Activated T-cell treated with anti-CD3 and anti-CD28 coated beads, Interleukin-2, amount 50 U/mL, for 72 hours (primary cell): ENCODE measurements around the gene SCN9A. TPM values are rescaled to one million over a fixed set of nuclear protein-coding genes. Genes with fewer than 3 reads are reported as not detected.

ENCODE experiments used
- ATAC-seq, 2 donors: fragments of 150-1000 bp; cut with Tn5 transposase; replicated peaks in 1 of 2; 2 replicates each; pipeline ENCODE4 v1.10.0; 2021; ENCODE audit warnings: moderate library complexity in 2 of 2, mild to moderate bottlenecking in 1 of 2
- DNase-seq, 2 donors: peaks; one replicate each; pipeline ENCODE4 v3.0.0; 2021 to 2022; ENCODE audit warnings: mixed read lengths in 1 of 2
- H3K27ac Mint-ChIP-seq: one replicate; pipeline ENCODE4 v1.8.0; 2022; ENCODE audit warnings: mild to moderate bottlenecking, moderate library complexity, mixed read lengths
- H3K27me3 Mint-ChIP-seq: one replicate; pipeline ENCODE4 v1.8.0; 2022; ENCODE audit warnings: low read depth, mixed read lengths
- H3K36me3 Mint-ChIP-seq, 2 donors: one replicate each; pipeline ENCODE4 v1.8.0; 2022; ENCODE audit warnings: mixed read lengths in 2 of 2, mild to moderate bottlenecking in 1 of 2; ENCODE audit not compliant: insufficient read depth in 2 of 2
- H3K4me1 Mint-ChIP-seq: one replicate; pipeline ENCODE4 v1.8.0; 2022; ENCODE audit warnings: low read depth, mixed read lengths
- H3K4me3 Mint-ChIP-seq, 2 donors: one replicate each; pipeline ENCODE4 v1.8.0; 2022; ENCODE audit warnings: mild to moderate bottlenecking in 2 of 2, mixed read lengths in 2 of 2, moderate library complexity in 2 of 2
- H3K9me3 Mint-ChIP-seq, 2 donors: one replicate each; pipeline ENCODE4 v1.8.0; 2022; ENCODE audit warnings: mixed read lengths in 2 of 2
- total RNA-seq, 2 donors: library from RNA; stranded (reverse); gene quantifications; one replicate each; pipeline ENCODE4 v1.2.3, GENCODE V29; 2022

SCN9A gene
- total RNA-seq, 2 donors from 2014 or later = 0.12 to 0.38 TPM

DNA sequence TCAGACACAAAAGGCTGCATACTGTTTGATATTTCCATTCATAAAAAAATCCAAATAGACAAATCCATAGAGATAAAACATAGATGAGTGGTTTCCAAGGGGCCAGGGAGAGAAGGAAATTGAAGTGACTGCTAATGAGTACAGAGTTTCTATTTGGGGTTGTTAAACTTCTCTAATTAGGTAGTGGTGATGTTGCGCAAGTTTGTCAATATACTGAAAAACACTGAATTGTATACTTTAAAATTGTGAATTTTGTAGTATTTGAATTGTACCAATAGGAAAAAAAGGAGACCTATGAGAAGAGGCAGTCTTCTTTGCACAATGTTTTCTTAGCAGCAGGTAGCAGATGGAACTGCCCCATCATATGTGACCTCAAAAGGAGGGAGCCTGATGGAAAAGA lies 71.1 kb downstream of the SCN9A start:
- Mint-ChIP-seq H3K36me3 (no peaks in the 10 kb centered on the region), H3K9me3 (peaks cover 0 to 1% of the 10 kb centered on the region in 2 donors), H3K27me3 (no peaks in the 10 kb centered on the region), H3K4me1 (no peaks in the 10 kb centered on the region), H3K27ac (no peak overlapping the region), H3K4me3 (no peak overlapping the region)
- no peak for DNase-seq
- ATAC-seq = no peak

DNA sequence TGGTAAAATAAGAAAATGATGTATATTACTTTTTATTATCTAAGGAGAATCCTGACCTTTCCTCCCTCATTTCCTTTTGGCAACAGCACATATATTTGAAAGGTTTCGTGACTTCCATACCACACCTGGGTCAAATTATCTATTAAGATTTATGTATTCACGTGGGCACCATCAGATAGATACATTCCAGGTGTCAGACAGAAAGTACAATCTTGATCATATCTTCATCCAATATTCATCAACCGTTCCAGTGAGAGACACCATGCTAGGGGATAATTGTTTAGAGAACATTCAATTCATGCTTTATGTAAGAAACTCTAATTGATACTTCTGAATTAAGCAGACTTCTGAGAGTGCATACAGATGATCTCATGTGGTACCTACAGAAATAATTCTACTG lies 73.7 kb downstream of the SCN9A start:
- Mint-ChIP-seq H3K36me3 (no peaks in the 10 kb centered on the region), H3K4me1 (no peaks in the 10 kb centered on the region), H3K9me3 (no peaks in the 10 kb centered on the region)

DNA sequence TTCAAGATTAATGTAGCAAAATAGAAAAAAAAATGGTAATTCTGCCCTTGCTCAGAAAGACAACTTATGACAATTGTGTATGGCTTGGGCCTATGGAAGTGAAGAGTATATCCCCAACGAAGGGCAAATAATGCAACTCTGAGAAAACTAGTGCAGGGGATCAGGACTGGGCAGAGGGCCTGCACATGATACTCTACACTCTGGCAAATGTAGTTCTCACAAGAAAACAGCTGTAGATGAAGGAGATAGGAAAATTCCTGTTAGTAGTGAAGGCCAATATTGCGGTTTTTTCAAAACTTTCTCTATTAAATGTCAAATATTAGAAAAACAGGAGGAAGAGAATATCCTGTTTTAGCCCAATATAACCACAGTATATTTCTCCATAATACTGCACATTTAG lies 77.8 kb downstream of the SCN9A start:
- Mint-ChIP-seq H3K36me3 (no peaks in the 10 kb centered on the region), H3K27me3 (no peaks in the 10 kb centered on the region)
- DNase-seq = no peak

More for the DNA sequence above, 73.7 kb downstream of the SCN9A start:
- Mint-ChIP-seq H3K27me3 (no peaks in the 10 kb centered on the region), H3K27ac (no peak overlapping the region), H3K4me3 (no peak overlapping the region)
- DNase-seq (no peak), ATAC-seq (no peak)

DNA sequence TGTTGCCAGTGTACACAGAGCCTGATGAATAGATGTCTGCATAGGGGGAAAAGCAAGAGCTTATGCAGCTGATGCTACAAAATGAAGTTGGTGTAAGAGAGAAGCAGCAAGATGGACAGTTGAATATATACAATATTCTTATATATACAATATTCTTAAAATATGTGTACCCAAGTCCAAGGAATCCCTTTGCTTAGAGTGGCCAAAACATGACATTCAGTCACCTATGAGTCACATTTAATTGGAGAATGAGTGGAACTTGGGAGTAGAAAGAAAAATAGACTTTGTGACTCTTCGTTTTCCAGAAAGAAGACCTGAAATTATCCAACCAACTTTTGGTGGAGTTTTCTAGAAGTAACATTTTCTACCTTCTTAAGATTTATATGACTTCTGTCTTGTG lies 81.8 kb downstream of the SCN9A start:
- Mint-ChIP-seq H3K4me1 (no peaks in the 10 kb centered on the region), H3K27ac (no peak overlapping the region), H3K4me3 (no peak overlapping the region), H3K9me3 (peaks cover 4 to 7% of the 10 kb centered on the region in 2 donors), H3K27me3 (no peaks in the 10 kb centered on the region), H3K36me3 (no peaks in the 10 kb centered on the region)
- no peak for DNase-seq
- ATAC-seq = no peak

More for the DNA sequence above, 77.8 kb downstream of the SCN9A start:
- no peaks in the 10 kb centered on the region for H3K4me1 Mint-ChIP-seq
- no peaks in the 10 kb centered on the region for H3K9me3 Mint-ChIP-seq
- no peak overlapping the region for H3K27ac Mint-ChIP-seq
- no peak overlapping the region for H3K4me3 Mint-ChIP-seq
- ATAC-seq = no peak

DNA sequence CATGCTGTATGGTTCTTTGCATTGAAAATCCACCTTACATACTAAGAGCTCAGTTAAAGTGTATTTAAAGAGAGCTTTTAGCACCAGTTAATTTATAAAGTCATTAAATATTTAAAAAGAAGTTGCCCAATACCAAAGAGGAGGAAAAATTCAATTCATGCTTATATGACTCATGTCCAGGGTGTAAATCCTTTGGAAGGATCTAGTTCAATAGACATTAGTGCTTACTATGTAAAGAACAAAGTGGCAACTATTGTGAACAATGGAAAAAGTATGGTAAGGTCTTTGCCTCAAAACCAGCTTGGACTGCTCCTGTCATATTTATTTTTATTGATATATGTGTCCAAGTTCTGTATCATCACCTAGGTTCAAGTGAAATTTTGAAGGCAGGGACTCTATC lies 90.5 kb downstream of the SCN9A start:
- no peaks in the 10 kb centered on the region for H3K4me1 Mint-ChIP-seq

DNA sequence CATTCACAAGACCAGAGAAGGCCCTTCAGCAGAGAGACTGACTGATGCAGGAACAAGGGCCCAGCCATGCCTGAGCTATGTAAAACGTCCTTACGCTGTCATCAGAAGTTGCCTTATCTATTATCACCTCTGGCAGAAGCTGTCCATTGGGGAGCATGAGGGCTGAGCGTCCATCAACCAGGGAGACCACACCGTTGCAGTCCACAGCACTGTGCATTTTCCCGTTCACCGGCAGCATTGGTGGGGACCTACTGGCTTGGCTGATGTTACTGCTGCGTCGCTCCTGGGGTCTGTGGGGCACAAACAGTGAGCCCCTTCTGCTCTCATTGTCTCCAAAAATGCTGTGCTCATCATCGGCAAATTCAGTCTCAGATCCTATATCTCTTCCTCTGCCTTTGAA lies 91.4 kb downstream of the SCN9A start:
- ATAC-seq = no peak
- Mint-ChIP-seq H3K27ac (no peak overlapping the region), H3K27me3 (no peaks in the 10 kb centered on the region), H3K4me1 (no peaks in the 10 kb centered on the region), H3K4me3 (no peak overlapping the region), H3K9me3 (peaks cover 0 to 4% of the 10 kb centered on the region in 2 donors), H3K36me3 (no peaks in the 10 kb centered on the region)
- no peak for DNase-seq

More for the DNA sequence above, 90.5 kb downstream of the SCN9A start:
- H3K9me3 Mint-ChIP-seq = peaks cover 4% of the 10 kb centered on the region in 2 donors
- no peak overlapping the region for H3K4me3 Mint-ChIP-seq
- no peaks in the 10 kb centered on the region for H3K27me3 Mint-ChIP-seq
- no peak for ATAC-seq
- H3K27ac Mint-ChIP-seq = no peak overlapping the region
- H3K36me3 Mint-ChIP-seq = no peaks in the 10 kb centered on the region
- DNase-seq = no peak

DNA sequence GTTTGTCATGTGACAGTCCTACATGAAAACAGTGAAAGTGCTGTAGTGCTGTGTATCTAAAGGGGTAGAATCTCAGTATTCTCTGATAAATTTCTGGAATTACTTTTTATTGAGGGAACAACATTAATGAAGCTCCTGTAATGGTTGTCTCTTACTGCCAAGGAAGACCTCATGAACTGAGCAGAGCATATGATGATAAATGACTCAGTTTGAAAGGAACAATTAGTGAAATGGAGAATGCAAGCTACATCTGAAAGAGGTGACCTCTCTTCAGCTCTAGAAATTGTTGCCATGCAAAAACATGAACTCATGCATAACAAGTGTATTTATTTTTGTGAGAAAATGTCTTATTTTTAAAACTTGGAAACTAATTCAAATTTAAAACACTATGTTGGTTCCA lies 93.6 kb downstream of the SCN9A start:
- ATAC-seq (no peak), DNase-seq (no peak)
- no peaks in the 10 kb centered on the region for H3K4me1 Mint-ChIP-seq

DNA sequence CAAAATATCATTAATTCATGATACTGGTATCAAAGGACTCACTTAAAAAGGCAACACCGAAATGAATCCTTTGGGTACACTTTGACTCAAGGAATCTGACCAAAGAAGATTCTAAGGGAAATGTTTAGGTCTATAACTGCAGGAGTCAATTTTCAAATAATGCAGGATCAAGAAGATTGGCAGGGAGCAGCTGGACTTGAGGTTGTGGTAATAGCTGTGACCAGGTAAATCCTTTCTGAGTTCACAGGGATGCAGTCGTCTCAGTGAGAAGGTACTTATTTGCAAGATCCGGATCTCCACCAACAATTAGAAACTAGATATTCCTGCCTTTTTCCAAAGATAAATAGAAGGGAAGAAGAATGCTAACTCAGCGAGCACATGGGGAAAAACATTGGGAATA lies 96.9 kb downstream of the SCN9A start:
- H3K9me3 Mint-ChIP-seq = no peaks in the 10 kb centered on the region
- ATAC-seq (no peak), DNase-seq (no peak)
- H3K27me3 Mint-ChIP-seq = no peaks in the 10 kb centered on the region
- no peaks in the 10 kb centered on the region for H3K36me3 Mint-ChIP-seq
- no peak overlapping the region for H3K4me3 Mint-ChIP-seq
- H3K27ac Mint-ChIP-seq = no peak overlapping the region
- no peaks in the 10 kb centered on the region for H3K4me1 Mint-ChIP-seq

More for the DNA sequence above, 93.6 kb downstream of the SCN9A start:
- H3K9me3 Mint-ChIP-seq = no peaks in the 10 kb centered on the region
- no peak overlapping the region for H3K27ac Mint-ChIP-seq
- no peak overlapping the region for H3K4me3 Mint-ChIP-seq
- no peaks in the 10 kb centered on the region for H3K36me3 Mint-ChIP-seq
- no peaks in the 10 kb centered on the region for H3K27me3 Mint-ChIP-seq

DNA sequence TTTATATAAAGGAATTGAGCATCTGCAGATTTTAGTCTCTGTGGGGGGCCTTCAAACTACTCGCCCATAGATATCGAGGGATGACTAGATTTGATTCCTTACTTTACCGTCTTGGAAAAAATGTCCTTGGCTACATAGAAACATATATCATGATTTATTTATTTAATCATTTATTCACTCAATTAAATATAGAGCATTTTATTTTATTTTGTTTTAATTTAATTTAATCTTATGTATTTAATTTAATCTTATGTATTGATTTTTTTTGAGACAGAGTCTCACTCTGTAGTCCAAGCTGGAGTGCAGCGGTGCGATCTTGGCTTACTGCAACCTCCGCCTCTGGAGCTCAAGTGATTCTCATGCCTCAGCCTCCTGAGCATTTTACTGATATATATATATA lies 105.4 kb downstream of the SCN9A start:
- H3K4me3 Mint-ChIP-seq = no peak overlapping the region
- DNase-seq (no peak), ATAC-seq (no peak)
- no peaks in the 10 kb centered on the region for H3K4me1 Mint-ChIP-seq
- H3K27me3 Mint-ChIP-seq = no peaks in the 10 kb centered on the region
- peaks cover 0 to 2% of the 10 kb centered on the region in 2 donors for H3K9me3 Mint-ChIP-seq
- peaks cover 0 to 1% of the 10 kb centered on the region in 2 donors for H3K36me3 Mint-ChIP-seq
- H3K27ac Mint-ChIP-seq = no peak overlapping the region

DNA sequence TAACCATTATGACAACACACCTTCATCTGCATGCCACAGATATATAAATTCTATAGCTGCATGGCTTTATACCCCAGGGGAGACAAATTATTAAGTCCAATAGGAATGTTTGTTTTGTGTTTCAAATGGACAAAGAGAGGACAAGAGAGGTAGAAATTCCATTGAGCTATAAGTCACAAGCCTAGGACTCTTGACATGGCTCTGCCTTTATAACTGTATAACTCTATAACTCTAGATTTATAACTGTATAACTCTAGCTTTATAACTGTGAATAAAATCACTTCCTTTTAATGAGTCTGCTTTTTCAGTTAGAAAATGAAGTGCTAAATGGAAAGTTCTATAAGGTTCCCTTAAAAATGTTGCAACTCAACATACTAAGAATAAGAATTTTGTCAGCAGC lies 106.4 kb downstream of the SCN9A start:
- Mint-ChIP-seq H3K4me1 (no peaks in the 10 kb centered on the region), H3K27me3 (no peaks in the 10 kb centered on the region), H3K36me3 (peaks cover 0 to 1% of the 10 kb centered on the region in 2 donors), H3K27ac (no peak overlapping the region), H3K9me3 (peaks cover 0 to 2% of the 10 kb centered on the region in 2 donors), H3K4me3 (no peak overlapping the region)
- no peak for DNase-seq
- no peak for ATAC-seq

DNA sequence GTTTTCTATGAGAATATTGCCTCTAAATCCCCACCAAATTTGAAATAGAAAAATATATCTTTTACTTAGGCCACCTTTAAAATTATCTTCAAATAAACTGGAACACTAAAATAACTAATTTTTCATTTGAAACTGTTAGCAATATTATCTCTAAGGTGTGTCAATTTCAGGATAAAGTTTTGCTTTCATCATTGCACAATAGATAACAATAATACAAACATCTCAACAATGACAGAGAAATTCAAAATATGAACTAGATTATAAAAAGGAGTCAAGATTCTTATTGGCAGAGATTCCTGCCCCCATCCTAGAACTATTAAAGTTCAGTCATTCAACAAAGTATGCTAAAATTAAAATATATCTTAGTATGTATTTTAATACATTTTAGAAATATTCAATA lies 117.9 kb downstream of the SCN9A start:
- no peaks in the 10 kb centered on the region for H3K27me3 Mint-ChIP-seq
- DNase-seq (no peak), ATAC-seq (no peak)
- H3K4me1 Mint-ChIP-seq = no peaks in the 10 kb centered on the region
- no peaks in the 10 kb centered on the region for H3K36me3 Mint-ChIP-seq
- no peak overlapping the region for H3K27ac Mint-ChIP-seq
- no peak overlapping the region for H3K4me3 Mint-ChIP-seq
- no peaks in the 10 kb centered on the region for H3K9me3 Mint-ChIP-seq

DNA sequence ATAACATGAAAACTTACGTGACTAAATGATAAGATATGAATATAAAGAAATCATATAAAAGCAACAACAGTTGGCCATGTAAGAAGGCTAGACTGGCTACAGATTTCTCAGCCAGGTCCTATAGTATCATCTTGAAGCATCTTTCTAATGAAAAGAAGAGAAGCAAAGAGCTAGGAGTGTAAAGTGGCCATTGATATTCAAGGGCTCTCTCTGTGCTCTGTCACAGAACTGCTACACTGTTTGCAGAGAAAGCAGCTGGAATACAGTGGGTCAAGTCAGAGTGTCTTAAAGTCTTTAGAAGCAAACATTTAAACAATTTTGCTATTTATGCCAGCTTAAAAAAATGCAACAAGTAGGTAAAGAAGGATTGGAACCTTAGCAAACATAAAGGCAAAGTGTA lies 118.8 kb downstream of the SCN9A start:
- H3K27me3 Mint-ChIP-seq = no peaks in the 10 kb centered on the region
- no peaks in the 10 kb centered on the region for H3K9me3 Mint-ChIP-seq
- DNase-seq (no peak), ATAC-seq (no peak)
- H3K36me3 Mint-ChIP-seq = no peaks in the 10 kb centered on the region
- H3K4me1 Mint-ChIP-seq = no peaks in the 10 kb centered on the region
- H3K4me3 Mint-ChIP-seq = no peak overlapping the region
- H3K27ac Mint-ChIP-seq = no peak overlapping the region

DNA sequence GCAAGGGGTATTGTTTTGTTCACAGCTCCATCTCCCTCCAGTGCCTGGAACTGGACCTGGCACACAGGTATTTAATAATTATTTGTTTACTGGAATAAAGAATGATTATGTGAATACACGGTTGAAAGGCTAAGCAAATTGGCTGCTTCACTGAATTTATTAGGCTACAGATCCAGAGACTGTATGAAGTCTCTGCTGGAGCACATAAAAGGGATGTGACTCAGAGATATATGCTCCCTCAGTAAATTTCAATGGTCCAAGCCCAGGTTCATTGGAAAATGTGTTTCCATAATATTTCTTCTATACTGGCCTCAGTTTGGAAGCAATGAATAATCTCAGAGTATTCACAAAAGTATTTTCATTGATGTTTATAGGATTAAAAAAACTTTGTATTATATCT lies 126.4 kb downstream of the SCN9A start:
- H3K4me3 Mint-ChIP-seq = no peak overlapping the region
- no peaks in the 10 kb centered on the region for H3K27me3 Mint-ChIP-seq
- H3K4me1 Mint-ChIP-seq = no peaks in the 10 kb centered on the region
- ATAC-seq = no peak
- H3K27ac Mint-ChIP-seq = no peak overlapping the region
- no peaks in the 10 kb centered on the region for H3K36me3 Mint-ChIP-seq
- no peaks in the 10 kb centered on the region for H3K9me3 Mint-ChIP-seq
- no peak for DNase-seq

DNA sequence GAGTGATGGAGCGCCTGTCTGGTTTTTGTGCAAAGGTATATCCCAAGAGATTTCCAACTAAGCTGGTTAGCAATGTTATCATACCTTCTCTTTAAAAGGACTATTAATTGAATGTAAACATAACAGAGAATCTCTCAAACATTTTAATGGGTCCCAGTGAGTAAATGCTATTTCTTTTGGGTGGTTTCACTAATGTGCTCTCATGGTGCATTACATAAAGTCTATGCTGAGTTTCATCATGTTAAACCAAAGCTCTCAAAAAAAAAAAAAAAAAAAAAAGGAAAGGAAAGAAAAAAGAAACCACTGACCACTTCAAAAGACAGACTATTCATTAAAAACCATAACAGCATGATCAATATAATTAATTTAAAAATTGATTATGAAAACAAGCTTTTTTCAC lies 128.8 kb downstream of the SCN9A start:
- DNase-seq (no peak), ATAC-seq (no peak)
- Mint-ChIP-seq H3K9me3 (peaks cover 0 to 4% of the 10 kb centered on the region in 2 donors), H3K27me3 (no peaks in the 10 kb centered on the region), H3K27ac (no peak overlapping the region), H3K4me3 (no peak overlapping the region), H3K4me1 (no peaks in the 10 kb centered on the region), H3K36me3 (no peaks in the 10 kb centered on the region)
